Neural crest cell (in vitro differentiated cells): Measurements from ENCODE around the gene PKP2. TPM values are rescaled to one million over a fixed set of nuclear protein-coding genes. Genes with fewer than 3 reads are reported as not detected.

Experiments used
- DNase-seq: peaks from one replicate; pipeline ENCODE4 v3.0.0; 2021; ENCODE audit warnings: low read depth, mixed read lengths, low spot score
- H3K27ac Mint-ChIP-seq: one replicate; pipeline ENCODE4 v1.8.0; 2021; ENCODE audit warnings: mild to moderate bottlenecking, mixed read lengths; ENCODE audit not compliant: unreplicated experiment
- H3K27me3 Mint-ChIP-seq: 2 replicates; pipeline ENCODE4 v1.8.0; 2021; ENCODE audit warnings: low read depth, mild to moderate bottlenecking, mixed read lengths
- H3K36me3 Mint-ChIP-seq: 2 replicates; pipeline ENCODE4 v1.8.0; 2021; ENCODE audit warnings: low read depth, mild to moderate bottlenecking, mixed read lengths
- H3K4me1 Mint-ChIP-seq: 2 replicates; pipeline ENCODE4 v1.8.0; 2021; ENCODE audit warnings: mixed read lengths
- H3K4me3 Mint-ChIP-seq: one replicate; pipeline ENCODE4 v1.8.0; 2021; ENCODE audit warnings: mild to moderate bottlenecking, mixed read lengths
- H3K9me3 Mint-ChIP-seq: 2 replicates; pipeline ENCODE4 v1.8.0; 2021; ENCODE audit warnings: mixed read lengths
- CTCF ChIP-seq: fragments of 200-600 bp; sonication (generic); conservative IDR thresholded peaks from 2 replicates; pipeline ENCODE4 v1.5.0; 2021; ENCODE audit warnings: antibody characterized with exemption, mild to moderate bottlenecking
- long read RNA-seq: library from polyadenylated mRNA; unstranded; transcript quantifications from one replicate; pipeline ENCODE4 v2.0.0, GENCODE V29; 2020
- total RNA-seq: library from RNA; stranded (reverse); gene quantifications from 2 replicates; pipeline ENCODE4 v1.2.1, GENCODE V29; 2021

The PKP2 gene
- 3.6 TPM in 2 replicates for total RNA-seq
- long read RNA-seq, full-length matches to known transcripts: 2 of 3 reads
- long read RNA-seq, partial matches to known transcripts: 1 of 3 reads
- long read RNA-seq, other reads (novel, unspliced or antisense): 0 of 3 reads

GRCh38 chr12:32896432-32897280 is at the start of gene PKP2:
PKP2 (minus strand) TSS chr12:32896777; CDS start chr12:32896731, 46 bp downstream.
- H3K4me3 Mint-ChIP-seq: peak within 1 kb of the TSS; percentile 93
- H3K36me3 Mint-ChIP-seq: no peaks in the 10 kb centered on the region
- no peak for TF ChIP-seq CTCF
- H3K27ac Mint-ChIP-seq: no peak within 1 kb of the TSS
- H3K27me3 Mint-ChIP-seq: peaks cover 58% of the 10 kb centered on the region
- no peaks in the 10 kb centered on the region for H3K9me3 Mint-ChIP-seq
- H3K4me1 Mint-ChIP-seq: peaks cover 27% of the 10 kb centered on the region
- peak; percentile 46 for DNase-seq

GRCh38 chr12:32944195-32944594 is 47.6 kb upstream of the PKP2 start:
- H3K27me3 Mint-ChIP-seq: no peaks in the 10 kb centered on the region
- no peak for DNase-seq
- TF ChIP-seq CTCF: no peak
- no peak overlapping the region for H3K4me3 Mint-ChIP-seq
- no peak overlapping the region for H3K27ac Mint-ChIP-seq
- no peaks in the 10 kb centered on the region for H3K9me3 Mint-ChIP-seq
- no peaks in the 10 kb centered on the region for H3K36me3 Mint-ChIP-seq
- H3K4me1 Mint-ChIP-seq: no peaks in the 10 kb centered on the region

- no peaks in the 10 kb centered on the region for H3K9me3 Mint-ChIP-seq
- H3K4me1 Mint-ChIP-seq: no peaks in the 10 kb centered on the region
- no peak for TF ChIP-seq CTCF
- no peaks in the 10 kb centered on the region for H3K36me3 Mint-ChIP-seq
- H3K27me3 Mint-ChIP-seq: peaks cover 6% of the 10 kb centered on the region
- DNase-seq: no peak
- no peak overlapping the region for H3K4me3 Mint-ChIP-seq
- H3K27ac Mint-ChIP-seq: no peak overlapping the region
Measured at GRCh38 chr12:32939801-32940200, 43.2 kb upstream of the PKP2 start.

- Mint-ChIP-seq H3K4me1 (no peaks in the 10 kb centered on the region), H3K27me3 (peaks cover 25% of the 10 kb centered on the region), H3K9me3 (no peaks in the 10 kb centered on the region), H3K4me3 (no peak overlapping the region), H3K36me3 (no peaks in the 10 kb centered on the region), H3K27ac (no peak overlapping the region)
- no peak for TF ChIP-seq CTCF
- DNase-seq: no peak
Measured at GRCh38 chr12:32926963-32927362, 30.4 kb upstream of the PKP2 start.

- no peak for TF ChIP-seq CTCF
- H3K9me3 Mint-ChIP-seq: no peaks in the 10 kb centered on the region
- peaks cover 25% of the 10 kb centered on the region for H3K27me3 Mint-ChIP-seq
- no peak overlapping the region for H3K4me3 Mint-ChIP-seq
- no peaks in the 10 kb centered on the region for H3K36me3 Mint-ChIP-seq
- DNase-seq: no peak
- no peak overlapping the region for H3K27ac Mint-ChIP-seq
- H3K4me1 Mint-ChIP-seq: no peaks in the 10 kb centered on the region
Measured at GRCh38 chr12:32926356-32926755, 29.8 kb upstream of the PKP2 start.
